Upper lobe of left lung (tissue), 6 donors: Measurements from ENCODE around the gene SPATA6L. TPM values are rescaled to one million over a fixed set of nuclear protein-coding genes. Genes with fewer than 3 reads are reported as not detected.

Experiments used
- ATAC-seq, 2 donors: fragments of 200-7000 bp; cut with Tn5 transposase; one replicate each; pipeline ENCODE4 v1.9.1; 2022; ENCODE audit warnings: mild to moderate bottlenecking in 2 of 2, moderate library complexity in 2 of 2; ENCODE audit not compliant: low FRiP score in 2 of 2
- DNase-seq, 2 donors: peaks; one replicate each; pipeline ENCODE4 v3.0.0-alpha.2; 2019 to 2020
- H3K27ac ChIP-seq, 4 donors: fragments of 200-600 bp; sonication (generic); one replicate each; pipeline ENCODE4 v1.5.1; 2016 to 2019
- H3K27me3 ChIP-seq, 4 donors: fragments of 200-600 bp; sonication (generic); one replicate each; pipeline ENCODE4 v1.5.1; 2017 to 2019
- H3K36me3 ChIP-seq, 4 donors: fragments of 200-600 bp; sonication (generic); one replicate each; pipeline ENCODE4 v1.5.1; 2016 to 2019
- H3K4me1 ChIP-seq, 4 donors: fragments of 200-600 bp; sonication (generic); one replicate each; pipeline ENCODE4 v1.5.1; 2018 to 2019
- H3K4me3 ChIP-seq, 4 donors: fragments of 200-600 bp; sonication (generic); one replicate each; pipeline ENCODE4 v1.5.1; 2017 to 2019; ENCODE audit warnings: mild to moderate bottlenecking in 2 of 4, moderate library complexity in 1 of 4
- H3K9me3 ChIP-seq, 4 donors: fragments of 200-600 bp; sonication (generic); one replicate each; pipeline ENCODE4 v1.5.1; 2018 to 2019
- CTCF ChIP-seq, 6 experiments: fragments of 450-650 bp in 4 of 6; fragments of 200-600 bp in 2 of 6; sonication (generic) in 2 of 6; IDR thresholded peaks; one replicate each; pipeline ENCODE4 v1.5.1; 2016 to 2019; ENCODE audit warnings: antibody characterized with exemption in 6 of 6
- EP300 ChIP-seq, 4 donors: sonication (generic); formaldehyde crosslinking; IDR thresholded peaks; one replicate each; pipeline ENCODE4 v1.5.1; 2017; ENCODE audit warnings: antibody characterized with exemption in 4 of 4, control low read depth in 2 of 4
- POLR2A ChIP-seq, 4 donors: fragments of 450-650 bp; IDR thresholded peaks; one replicate each; pipeline ENCODE4 v1.5.1; 2016 to 2017; ENCODE audit warnings: antibody characterized with exemption in 4 of 4, mild to moderate bottlenecking in 2 of 4
- POLR2AphosphoS5 ChIP-seq, 2 donors: sonication (generic); formaldehyde crosslinking; IDR thresholded peaks; one replicate each; pipeline ENCODE4 v1.5.1; 2017; ENCODE audit warnings: antibody characterized with exemption in 2 of 2
- WGBS, 2 donors: methylation state at CpG; one replicate each; pipeline ENCODE4 v1.1.5; 2017 to 2018; 5-methylcytosine and 5-hydroxymethylcytosine counted together
- total RNA-seq, 6 donors: library from RNA; depleted of rRNA in 4 of 6; stranded (reverse); fragments of >200 nt in 4 of 6; gene quantifications; one replicate each; pipeline versions ENCODE4 v1.1.0 to v1.2.1, GENCODE V29; 2016 to 2021
- donor health status: DM: no; HTN: no; CAD: no; lungs with moderate emphysema.
- donor health status: DM: no; HTN: yes; CAD: no; lungs with severe emphysema.

SPATA6L gene
- total RNA-seq, 6 donors from 2014 or later, result 7.4 to 38.4 (median 13.8) TPM

- Histone ChIP-seq H3K4me3 (no peak overlapping the region), H3K27ac (no peak overlapping the region), H3K27me3 (no peaks in the 10 kb centered on the region), H3K9me3 (no peaks in the 10 kb centered on the region), H3K4me1 (no peaks in the 10 kb centered on the region), H3K36me3 (peaks cover 9 to 73% (median 14%) of the 10 kb centered on the region in 4 donors)
- DNase-seq (no peak), ATAC-seq (no peak)
- WGBS, 2 donors, result 85 to 92% methylated on average over 3 of the region's 3 CpGs
- no peak for TF ChIP-seq EP300 (IDR thresholded peaks at IDR 0.05)
- TF ChIP-seq POLR2A (IDR thresholded peaks at IDR 0.05), result no peak
- TF ChIP-seq POLR2AphosphoS5 (IDR thresholded peaks at IDR 0.05), result no peak
- TF ChIP-seq CTCF (IDR thresholded peaks at IDR 0.05), result no peak
These were observed 33.8 kb upstream of the SPATA6L start for GRCh38 chr9:4700091-4700490.

GRCh38 chr9:4691795-4692194 is 25.5 kb upstream of the SPATA6L start:
- no peaks in the 10 kb centered on the region for H3K27me3 ChIP-seq
- WGBS, 2 donors, result 92% methylated on average over 3 of the region's 3 CpGs
- no peak overlapping the region for H3K27ac ChIP-seq
- ATAC-seq, result no peak
- no peak for DNase-seq
- H3K4me3 ChIP-seq, result no peak overlapping the region
- H3K36me3 ChIP-seq, result peaks cover 0 to 36% (median 4%) of the 10 kb centered on the region in 4 donors
- H3K4me1 ChIP-seq, result peaks cover 0 to 9% (median 7%) of the 10 kb centered on the region in 4 donors
- H3K9me3 ChIP-seq, result no peaks in the 10 kb centered on the region
- TF ChIP-seq POLR2AphosphoS5 (IDR thresholded peaks at IDR 0.05), result no peak
- TF ChIP-seq POLR2A (IDR thresholded peaks at IDR 0.05), result no peak
- no peak for TF ChIP-seq EP300 (IDR thresholded peaks at IDR 0.05)
- no peak for TF ChIP-seq CTCF (IDR thresholded peaks at IDR 0.05)

GRCh38 chr9:4690144-4690543 is 23.9 kb upstream of the SPATA6L start:
- H3K27ac ChIP-seq, result no peak overlapping the region
- no peak for TF ChIP-seq POLR2A (IDR thresholded peaks at IDR 0.05)
- no peak for TF ChIP-seq POLR2AphosphoS5 (IDR thresholded peaks at IDR 0.05)
- H3K36me3 ChIP-seq, result peaks cover 0 to 44% (median 8%) of the 10 kb centered on the region in 4 donors
- no peak overlapping the region for H3K4me3 ChIP-seq
- no peaks in the 10 kb centered on the region for H3K27me3 ChIP-seq
- no peaks in the 10 kb centered on the region for H3K9me3 ChIP-seq
- no peak for DNase-seq
- peaks cover 0 to 19% (median 7%) of the 10 kb centered on the region in 4 donors for H3K4me1 ChIP-seq
- 86 to 89% methylated on average over 4 of the region's 4 CpGs for WGBS, 2 donors
- ATAC-seq, result no peak

- no peak overlapping the region for H3K4me3 ChIP-seq
- no peak overlapping the region for H3K27ac ChIP-seq
- ATAC-seq (no peak), DNase-seq (no peak)
- no peaks in the 10 kb centered on the region for H3K27me3 ChIP-seq
- WGBS, 2 donors, result 80 to 87% methylated on average over 1 of the region's 1 CpG
- H3K36me3 ChIP-seq, result peaks cover 0 to 43% (median 10%) of the 10 kb centered on the region in 4 donors
- peaks cover 0 to 19% (median 8%) of the 10 kb centered on the region in 4 donors for H3K4me1 ChIP-seq
- TF ChIP-seq EP300 (IDR thresholded peaks at IDR 0.05) (no peak), CTCF (IDR thresholded peaks at IDR 0.05) (no peak), POLR2A (IDR thresholded peaks at IDR 0.05) (no peak), POLR2AphosphoS5 (IDR thresholded peaks at IDR 0.05) (no peak)
- no peaks in the 10 kb centered on the region for H3K9me3 ChIP-seq
These were observed 23.4 kb upstream of the SPATA6L start for GRCh38 chr9:4689687-4690104.

- peaks cover 0 to 36% (median 8%) of the 10 kb centered on the region in 4 donors for H3K36me3 ChIP-seq
- H3K27me3 ChIP-seq, result no peaks in the 10 kb centered on the region
- DNase-seq (no peak), ATAC-seq (no peak)
- TF ChIP-seq POLR2AphosphoS5 (IDR thresholded peaks at IDR 0.05) (no peak), POLR2A (IDR thresholded peaks at IDR 0.05) (no peak), CTCF (IDR thresholded peaks at IDR 0.05) (no peak), EP300 (IDR thresholded peaks at IDR 0.05) (no peak)
- no peak overlapping the region for H3K4me3 ChIP-seq
- WGBS, 2 donors, result 76 to 88% methylated on average over 2 of the region's 2 CpGs
- no peaks in the 10 kb centered on the region for H3K9me3 ChIP-seq
- H3K27ac ChIP-seq, result no peak overlapping the region
- peaks cover 0 to 17% (median 9%) of the 10 kb centered on the region in 4 donors for H3K4me1 ChIP-seq
These were observed 22.7 kb upstream of the SPATA6L start for GRCh38 chr9:4689021-4689420.
